WI38 (cell line): ENCODE results near the gene CD2AP.

Source experiments
- H3K4me3 ChIP-seq: 2 replicates; pipeline ENCODE4 v1.5.1; 2011; ENCODE audit warnings: low read depth, mild to moderate bottlenecking, control low read depth, low read length
- CTCF ChIP-seq: IDR thresholded peaks from 2 replicates; pipeline ENCODE4 v1.5.1; 2012; ENCODE audit warnings: low read depth, mild to moderate bottlenecking, control low read depth, low read length

CD2AP gene

GRCh38 chr6:47502920-47503319 lies 25.3 kb downstream of the CD2AP start:
- TF ChIP-seq CTCF, result no peak
- H3K4me3 ChIP-seq, result no peak overlapping the region

- no peak for TF ChIP-seq CTCF
- H3K4me3 ChIP-seq, result no peak overlapping the region
Observed at GRCh38 chr6:47509937-47510336, 32.3 kb downstream of the CD2AP start.

GRCh38 chr6:47512872-47513271 lies 35.3 kb downstream of the CD2AP start:
- H3K4me3 ChIP-seq, result no peak overlapping the region
- no peak for TF ChIP-seq CTCF

- no peak overlapping the region for H3K4me3 ChIP-seq
- TF ChIP-seq CTCF, result no peak
Observed at GRCh38 chr6:47519279-47519678, 41.7 kb downstream of the CD2AP start.

GRCh38 chr6:47520282-47520681 lies 42.7 kb downstream of the CD2AP start:
- no peak overlapping the region for H3K4me3 ChIP-seq
- TF ChIP-seq CTCF, result no peak

GRCh38 chr6:47521961-47522360 lies 44.4 kb downstream of the CD2AP start:
- no peak for TF ChIP-seq CTCF
- no peak overlapping the region for H3K4me3 ChIP-seq

- no peak overlapping the region for H3K4me3 ChIP-seq
- no peak for TF ChIP-seq CTCF
Observed at GRCh38 chr6:47524136-47524845, 46.7 kb downstream of the CD2AP start.
